Kidney tubule cell (primary cell): ENCODE results near the gene PTP4A2.

Experiments used
- DNase-seq: peaks from one replicate; pipeline ENCODE4 v3.0.0-alpha.2; 2018; ENCODE audit warnings: low spot score

PTP4A2 gene

GRCh38 chr1:31859044-31859443, 79.1 kb downstream of the PTP4A2 start:
- DNase-seq, result no peak

DNA sequence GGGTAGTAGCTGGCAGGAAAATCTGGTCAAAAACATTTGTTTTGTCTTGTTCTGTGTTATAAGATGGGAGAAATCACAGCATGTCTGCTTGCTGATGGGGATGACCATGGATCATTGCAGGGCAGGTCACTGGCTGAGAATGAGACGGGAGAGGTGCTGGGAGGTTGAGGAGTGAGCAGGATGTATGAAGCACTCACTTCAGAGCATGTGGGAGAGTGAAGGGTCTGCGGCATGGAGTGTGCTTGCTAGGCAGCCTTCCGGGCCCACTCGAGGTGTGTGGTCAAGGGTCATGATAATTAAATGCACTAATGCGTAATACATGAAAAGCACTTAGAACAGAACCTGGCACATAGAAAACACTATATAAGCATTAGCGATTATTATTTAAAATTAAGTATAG, 80.3 kb downstream of the PTP4A2 start:
- no peak for DNase-seq
